ENCODE measurements around the gene ATP8B1.

- no peak for TF ChIP-seq POLR2A (IDR thresholded peaks at IDR 0.05; ENCODE audit: extremely low read depth, insufficient read length)
- no peak for TF ChIP-seq CTCF (IDR thresholded peaks at IDR 0.05; ENCODE audit: low read depth, low read length)
Measured at GRCh38 chr18:57789090-57789489, 14.0 kb downstream of the ATP8B1 start.

Measured in NB4 (cell line).